D721Med (cell line): ENCODE measurements around the gene ERCC1.

Source experiments
- DNase-seq: peaks from one replicate; pipeline ENCODE4 v3.0.0; 2011; ENCODE audit warnings: low spot score; ENCODE audit not compliant: insufficient read length
- FAIRE-seq: peaks from 2 replicates; lab custom pipeline; 2011; peaks lifted over from hg19 to GRCh38; lab: Jason Lieb, UNC
- TF ChIP-seq, protein P1 (sequence below): IDR thresholded peaks from 2 replicates; pipeline ENCODE4 v1.5.1; 2012; ENCODE audit warnings: mild to moderate bottlenecking, control low read depth; ENCODE audit not compliant: insufficient read depth; ENCODE audit errors: missing control alignments

Gene ERCC1

GRCh38 chr19:45423589-45424190, at the start of gene ERCC1:
TSS of gene ERCC1 (minus strand) at chr19:45423917. CDS start at chr19:45423374, 543 bp downstream.
- TF ChIP-seq, protein P1, sequence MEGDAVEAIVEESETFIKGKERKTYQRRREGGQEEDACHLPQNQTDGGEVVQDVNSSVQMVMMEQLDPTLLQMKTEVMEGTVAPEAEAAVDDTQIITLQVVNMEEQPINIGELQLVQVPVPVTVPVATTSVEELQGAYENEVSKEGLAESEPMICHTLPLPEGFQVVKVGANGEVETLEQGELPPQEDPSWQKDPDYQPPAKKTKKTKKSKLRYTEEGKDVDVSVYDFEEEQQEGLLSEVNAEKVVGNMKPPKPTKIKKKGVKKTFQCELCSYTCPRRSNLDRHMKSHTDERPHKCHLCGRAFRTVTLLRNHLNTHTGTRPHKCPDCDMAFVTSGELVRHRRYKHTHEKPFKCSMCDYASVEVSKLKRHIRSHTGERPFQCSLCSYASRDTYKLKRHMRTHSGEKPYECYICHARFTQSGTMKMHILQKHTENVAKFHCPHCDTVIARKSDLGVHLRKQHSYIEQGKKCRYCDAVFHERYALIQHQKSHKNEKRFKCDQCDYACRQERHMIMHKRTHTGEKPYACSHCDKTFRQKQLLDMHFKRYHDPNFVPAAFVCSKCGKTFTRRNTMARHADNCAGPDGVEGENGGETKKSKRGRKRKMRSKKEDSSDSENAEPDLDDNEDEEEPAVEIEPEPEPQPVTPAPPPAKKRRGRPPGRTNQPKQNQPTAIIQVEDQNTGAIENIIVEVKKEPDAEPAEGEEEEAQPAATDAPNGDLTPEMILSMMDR: no peak
- DNase-seq (peak; percentile 97), FAIRE-seq (no peak)

GRCh38 chr19:45473367-45473681, 49.6 kb upstream of the ERCC1 start:
- TF ChIP-seq, protein P1: no peak
- FAIRE-seq (no peak), DNase-seq (no peak)

- TF ChIP-seq, protein P1: no peak
- no peak for DNase-seq
- FAIRE-seq: no peak
Observed at GRCh38 chr19:45472563-45473366, 49.0 kb upstream of the ERCC1 start.

DNA sequence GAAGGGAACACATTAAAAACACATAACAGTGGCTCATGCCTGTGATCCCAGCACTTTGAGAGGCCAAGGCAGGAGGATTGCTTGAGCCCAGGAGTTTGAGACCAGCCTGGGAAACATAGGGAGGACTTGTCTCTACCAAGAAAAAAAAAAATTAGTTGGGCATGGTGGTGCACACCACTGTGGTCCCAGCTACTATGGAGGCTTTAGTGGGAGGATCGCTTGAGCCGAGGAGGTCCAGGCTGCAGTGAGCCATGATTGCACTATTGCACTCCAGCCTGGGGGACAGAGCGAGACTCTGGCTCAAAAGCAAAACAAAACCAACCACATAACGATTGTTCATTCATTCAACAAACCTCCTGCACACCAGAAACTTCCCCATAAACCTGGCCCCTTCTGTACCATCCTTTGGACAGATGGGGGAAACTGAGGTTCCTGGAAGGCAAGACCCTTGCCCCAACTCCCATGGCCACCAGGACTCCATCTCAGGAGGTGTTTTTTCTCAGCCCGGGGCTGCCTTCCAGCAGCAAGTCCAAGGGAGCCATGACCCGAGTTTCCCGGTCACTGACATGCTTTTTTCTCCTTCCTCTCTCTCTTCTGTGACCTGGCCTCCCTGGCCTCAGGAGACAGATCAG, 48.3 kb upstream of the ERCC1 start:
- TF ChIP-seq, protein P1: no peak
- FAIRE-seq (no peak), DNase-seq (no peak)

DNA sequence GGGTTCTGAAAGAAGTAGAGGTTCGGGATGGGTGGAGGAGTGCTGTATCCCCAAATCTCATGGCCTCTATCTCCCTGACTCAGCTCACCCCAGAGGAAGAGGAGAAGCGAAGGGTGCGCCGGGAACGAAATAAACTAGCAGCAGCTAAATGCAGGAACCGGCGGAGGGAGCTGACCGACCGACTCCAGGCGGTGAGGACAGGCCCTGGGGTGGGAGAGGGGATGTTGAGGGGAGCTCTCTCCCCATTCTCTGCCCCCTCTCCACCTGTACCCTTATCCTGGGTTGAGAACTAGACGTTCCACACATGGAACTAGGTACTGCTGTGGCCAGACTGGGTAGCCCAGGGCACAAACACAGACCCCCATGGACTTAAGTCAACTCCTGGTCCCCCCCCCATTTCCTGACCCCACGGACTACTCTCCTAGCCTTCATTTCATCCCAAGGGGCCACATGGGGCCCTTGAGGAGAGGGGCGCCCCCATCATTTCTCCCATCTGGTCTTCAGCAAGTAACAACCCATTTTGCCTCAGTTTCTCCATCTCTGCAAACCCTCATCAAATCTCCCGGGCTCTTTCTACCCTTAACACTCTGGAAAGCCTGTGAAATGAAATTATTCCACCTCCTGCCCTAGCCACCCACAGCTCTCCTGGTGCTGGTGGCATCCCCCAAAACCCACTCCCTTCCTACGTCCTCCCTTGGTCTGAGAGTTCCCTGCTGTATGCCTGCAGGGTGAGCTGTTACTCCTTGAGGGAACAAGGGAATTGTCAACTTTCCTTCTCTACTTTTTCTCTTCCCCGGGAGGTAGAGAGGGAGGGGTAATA, 47.6 kb upstream of the ERCC1 start:
- TF ChIP-seq, protein P1: no peak
- FAIRE-seq: no peak
- no peak for DNase-seq

DNA sequence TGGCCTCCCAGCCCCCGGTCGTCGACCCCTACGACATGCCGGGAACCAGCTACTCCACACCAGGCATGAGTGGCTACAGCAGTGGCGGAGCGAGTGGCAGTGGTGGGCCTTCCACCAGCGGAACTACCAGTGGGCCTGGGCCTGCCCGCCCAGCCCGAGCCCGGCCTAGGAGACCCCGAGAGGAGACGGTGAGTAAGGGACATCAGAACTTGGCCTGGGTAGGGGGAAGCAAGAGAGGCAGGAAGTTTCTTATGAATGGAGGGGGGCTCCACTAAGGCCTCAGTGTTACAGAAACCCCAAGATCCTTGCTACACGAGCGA, 47.0 kb upstream of the ERCC1 start:
- FAIRE-seq: no peak
- TF ChIP-seq, protein P1: no peak
- DNase-seq: no peak
